Ectodermal cell (in vitro differentiated cells): ENCODE measurements around the gene LONP1.
"Not testable (repeated sequence)": the region's sequence is repeated elsewhere in the genome, so short reads cannot be mapped to it uniquely, and the experiment has no call there.

Experiments
- H3K27ac ChIP-seq: 2 replicates; pipeline ENCODE4 v1.7.0; 2013; ENCODE audit warnings: mild to moderate bottlenecking, low read depth, low read length; ENCODE audit not compliant: insufficient read depth, poor library complexity, severe bottlenecking
- H3K27me3 ChIP-seq: 2 replicates; pipeline ENCODE4 v1.7.0; 2013; ENCODE audit warnings: mild to moderate bottlenecking, low read length; ENCODE audit not compliant: insufficient read depth, control insufficient read depth, poor library complexity, severe bottlenecking
- H3K36me3 ChIP-seq: one replicate; pipeline ENCODE4 v1.7.0; 2013; ENCODE audit warnings: low read length; ENCODE audit not compliant: control insufficient read depth, insufficient read depth
- H3K4me1 ChIP-seq: one replicate; pipeline ENCODE4 v1.7.0; 2013; ENCODE audit warnings: low read length; ENCODE audit not compliant: control insufficient read depth, insufficient read depth
- H3K4me3 ChIP-seq: 2 replicates; pipeline ENCODE4 v1.7.0; 2013; ENCODE audit warnings: low read depth, low read length, control low read depth; ENCODE audit not compliant: insufficient read depth
- H3K9me3 ChIP-seq: 2 replicates; pipeline ENCODE4 v1.7.0; 2013; ENCODE audit warnings: mild to moderate bottlenecking, low read length, moderate library complexity; ENCODE audit not compliant: control insufficient read depth
- WGBS, 2 experiments: methylation state at CpG; one replicate each; pipeline ENCODE4 v1.1.7; 2013; ENCODE audit warnings: missing lambda C conversion rate in 2 of 2; 5-methylcytosine and 5-hydroxymethylcytosine counted together

LONP1 gene

DNA sequence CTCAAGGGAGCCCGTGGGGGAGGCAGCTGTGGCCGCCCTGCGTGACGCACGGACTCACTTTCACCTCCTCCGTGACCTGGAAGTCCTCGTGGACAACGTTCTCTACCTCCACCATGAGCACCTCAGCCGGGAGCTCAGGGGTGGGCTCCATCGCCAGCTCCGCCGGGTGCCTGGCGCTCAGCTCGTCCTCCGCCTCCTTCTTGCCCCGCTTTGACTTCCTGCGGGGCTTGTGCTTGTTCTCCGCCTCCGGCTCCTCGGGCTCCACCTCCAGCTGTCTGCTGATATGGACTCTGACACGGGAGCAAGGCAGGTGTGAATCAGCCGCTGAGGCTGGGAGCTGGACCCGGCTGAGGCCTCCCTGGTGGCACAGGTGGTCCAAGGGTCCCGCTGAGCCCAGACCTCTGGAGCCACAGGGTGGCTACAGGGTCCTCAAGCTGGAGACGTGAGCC lies 8.2 kb downstream of the LONP1 start:
- no peaks in the 10 kb centered on the region for H3K9me3 ChIP-seq
- no peak overlapping the region for H3K27ac ChIP-seq
- WGBS, 2 experiments, result 93 to 94% methylated on average over 25 of the region's 25 CpGs
- no peak overlapping the region for H3K4me3 ChIP-seq
- no peaks in the 10 kb centered on the region for H3K27me3 ChIP-seq
- H3K36me3 ChIP-seq, result peaks cover 44% of the 10 kb centered on the region
- H3K4me1 ChIP-seq, result no peaks in the 10 kb centered on the region

DNA sequence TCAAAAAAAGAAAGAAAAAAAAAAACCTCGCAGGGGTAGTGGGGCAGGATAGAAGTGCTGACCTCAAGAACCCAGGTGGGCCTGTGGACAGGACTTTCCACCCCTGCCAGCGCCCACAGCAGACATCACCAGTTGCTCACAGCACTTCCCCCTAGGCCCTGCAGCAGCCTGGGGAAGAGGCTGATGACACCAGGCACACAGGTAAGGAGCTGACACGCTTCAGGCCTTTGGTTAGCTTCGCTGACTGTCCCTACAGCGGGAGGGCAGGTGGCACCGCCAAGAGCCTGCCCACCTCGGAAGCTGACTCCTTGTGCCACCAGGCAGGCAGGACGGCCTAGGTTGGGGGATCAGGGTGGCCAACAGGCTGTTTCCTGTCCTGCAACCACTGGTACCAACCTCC lies 8.9 kb downstream of the LONP1 start:
- Histone ChIP-seq H3K4me3 (no peak overlapping the region), H3K36me3 (peaks cover 48% of the 10 kb centered on the region), H3K9me3 (no peaks in the 10 kb centered on the region), H3K4me1 (no peaks in the 10 kb centered on the region), H3K27me3 (no peaks in the 10 kb centered on the region), H3K27ac (no peak overlapping the region)
- 96 to 97% methylated on average over 8 of the region's 8 CpGs for WGBS, 2 experiments

DNA sequence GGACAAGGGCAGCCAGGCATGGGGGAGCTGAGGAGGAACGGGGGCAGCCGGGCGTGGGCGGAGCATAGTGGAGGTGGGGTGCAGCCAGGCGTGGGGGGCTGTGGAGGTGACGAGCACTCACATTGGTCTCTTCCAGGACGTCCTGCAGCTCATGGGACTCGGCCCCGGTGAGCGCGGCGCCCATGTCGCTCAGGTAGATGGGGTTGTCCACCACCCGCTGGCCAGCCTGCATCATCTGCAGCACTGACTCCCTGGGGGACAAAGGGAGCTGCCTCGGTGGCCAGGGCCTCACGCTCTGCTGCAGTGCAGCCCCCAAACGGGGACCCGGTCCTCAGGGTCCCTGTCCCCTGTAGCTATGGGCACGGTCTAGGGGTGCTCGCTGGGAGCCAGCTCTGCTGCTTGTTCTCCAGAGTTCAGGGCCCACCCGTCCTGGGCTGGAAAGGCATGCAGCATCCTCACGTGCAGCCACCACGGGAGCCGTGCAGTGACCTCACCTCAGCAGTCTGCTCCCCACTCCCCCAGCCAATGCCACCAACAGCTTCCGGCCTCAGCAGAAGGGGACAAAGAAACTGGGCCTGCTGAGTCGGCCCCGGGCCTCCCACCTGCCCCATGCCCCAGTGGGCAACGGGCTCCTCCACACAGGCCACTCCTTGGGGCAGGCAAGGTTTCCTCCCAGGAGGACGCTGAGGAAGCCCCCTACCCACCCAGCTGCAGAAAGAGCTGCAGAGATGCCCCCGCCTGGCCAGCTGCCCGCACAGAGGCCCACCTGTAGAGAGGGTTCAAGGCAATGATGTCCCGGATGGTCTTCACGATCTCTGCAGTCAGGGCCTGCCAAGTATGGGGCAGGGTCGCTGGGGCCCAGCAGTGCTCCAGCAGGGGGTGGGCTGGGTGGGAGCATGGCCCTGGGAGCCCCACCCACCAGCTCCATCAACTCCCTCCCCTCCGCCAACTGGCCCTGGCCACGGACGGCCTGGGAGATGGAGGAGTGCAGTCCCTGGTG lies 12.1 kb downstream of the LONP1 start:
- no peaks in the 10 kb centered on the region for H3K4me1 ChIP-seq
- peaks cover 61% of the 10 kb centered on the region for H3K36me3 ChIP-seq
- WGBS, 2 experiments, result 96 to 97% methylated on average over 37 of the region's 37 CpGs
- no peak overlapping the region for H3K27ac ChIP-seq
- H3K4me3 ChIP-seq, result no peak overlapping the region
- no peaks in the 10 kb centered on the region for H3K9me3 ChIP-seq
- no peaks in the 10 kb centered on the region for H3K27me3 ChIP-seq

GRCh38 chr19:5706876-5707573 lies 12.9 kb downstream of the LONP1 start:
- H3K4me3 ChIP-seq, result no peak overlapping the region
- H3K27ac ChIP-seq, result no peak overlapping the region
- H3K9me3 ChIP-seq, result no peaks in the 10 kb centered on the region
- WGBS, 2 experiments, result 96 to 97% methylated on average over 35 of the region's 35 CpGs
- no peaks in the 10 kb centered on the region for H3K27me3 ChIP-seq
- no peaks in the 10 kb centered on the region for H3K4me1 ChIP-seq
- H3K36me3 ChIP-seq, result peaks cover 57% of the 10 kb centered on the region

DNA sequence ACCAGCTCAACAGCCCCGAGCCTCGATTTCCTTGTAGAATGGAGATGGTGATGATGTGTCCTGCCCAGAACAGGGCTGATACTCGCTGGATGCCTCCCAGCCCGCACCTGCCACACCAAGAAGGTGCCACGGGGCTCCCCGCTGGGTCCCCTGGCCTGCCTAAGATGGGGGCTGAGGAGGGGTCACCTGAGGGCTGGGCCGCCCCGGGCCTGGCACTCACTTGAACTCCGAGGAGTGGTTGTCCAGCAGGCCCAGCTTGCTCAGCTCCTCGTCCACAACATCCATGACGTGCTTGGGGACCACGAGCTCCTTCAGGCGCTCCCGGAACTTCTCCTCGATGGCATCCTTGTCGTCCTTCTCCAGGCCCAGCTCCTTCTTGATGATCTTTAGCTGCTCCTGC lies 14.4 kb downstream of the LONP1 start:
- no peaks in the 10 kb centered on the region for H3K27me3 ChIP-seq
- 93 to 94% methylated on average over 16 of the region's 16 CpGs for WGBS, 2 experiments
- no peak overlapping the region for H3K4me3 ChIP-seq
- peaks cover 51% of the 10 kb centered on the region for H3K36me3 ChIP-seq
- H3K27ac ChIP-seq, result no peak overlapping the region
- no peaks in the 10 kb centered on the region for H3K4me1 ChIP-seq
- no peaks in the 10 kb centered on the region for H3K9me3 ChIP-seq

- WGBS, 2 experiments, result 95 to 96% methylated on average over 40 of the region's 40 CpGs
- H3K9me3 ChIP-seq, result no peaks in the 10 kb centered on the region
- H3K4me1 ChIP-seq, result no peaks in the 10 kb centered on the region
- H3K27me3 ChIP-seq, result no peaks in the 10 kb centered on the region
- no peak overlapping the region for H3K4me3 ChIP-seq
- H3K36me3 ChIP-seq, result peaks cover 48% of the 10 kb centered on the region
- no peak overlapping the region for H3K27ac ChIP-seq
Observed at GRCh38 chr19:5703819-5704818, 15.8 kb downstream of the LONP1 start.

DNA sequence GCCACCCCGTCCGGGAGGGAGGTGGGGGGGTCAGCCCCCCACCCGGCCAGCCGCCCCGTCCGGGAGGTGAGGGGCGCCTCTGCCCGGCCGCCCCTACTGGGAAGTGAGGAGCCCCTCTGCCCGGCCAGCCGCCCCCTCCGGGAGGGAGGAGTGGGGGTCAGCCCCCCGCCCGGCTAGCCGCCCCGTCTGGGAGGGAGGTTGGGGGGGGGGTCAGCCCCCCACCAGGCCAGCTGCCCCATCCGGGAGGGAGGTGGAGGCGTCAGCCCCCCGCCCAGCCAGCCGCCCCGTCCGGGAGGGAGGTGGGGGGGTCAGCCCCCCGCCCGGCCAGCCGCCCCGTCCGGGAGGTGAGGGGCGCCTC lies 17.9 kb downstream of the LONP1 start:
- peaks cover 38% of the 10 kb centered on the region for H3K36me3 ChIP-seq
- WGBS, 2 experiments, result 95 to 99% methylated on average over 17 to 28 of the region's 28 CpGs
- H3K27ac ChIP-seq, H3K27me3 ChIP-seq, H3K4me3 ChIP-seq, H3K9me3 ChIP-seq, H3K4me1 ChIP-seq: not testable (repeated sequence)

DNA sequence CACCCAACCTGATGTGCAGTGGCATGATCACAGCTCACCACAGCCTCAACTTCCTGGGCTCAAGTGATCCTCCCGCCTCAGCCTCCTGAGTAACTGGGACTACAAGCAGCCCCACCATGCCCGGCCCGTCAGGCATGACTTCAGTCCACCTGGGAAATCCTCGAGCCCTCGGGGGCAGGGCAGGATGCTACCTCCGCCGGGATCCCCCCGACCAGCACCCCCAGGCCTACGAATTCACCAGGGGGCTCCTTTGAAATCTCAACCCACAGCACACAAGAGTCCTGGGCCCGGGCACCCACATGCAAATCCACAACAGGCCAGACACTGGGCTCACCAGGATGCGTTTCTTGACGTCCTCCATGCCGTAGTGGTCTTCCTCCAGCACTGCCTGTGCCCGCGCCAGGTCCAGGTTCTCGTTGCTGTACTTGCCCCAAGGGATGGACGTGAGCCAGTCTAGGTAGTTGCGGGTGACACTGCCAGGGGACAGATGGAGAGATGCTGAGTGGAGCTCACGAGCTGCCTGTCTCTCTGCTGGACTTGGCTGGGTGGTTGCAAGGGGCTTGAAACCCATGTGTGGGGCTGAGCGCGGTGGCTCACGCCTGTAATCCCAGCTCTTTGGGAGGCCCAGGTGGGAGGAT lies 19.4 kb downstream of the LONP1 start:
- Histone ChIP-seq H3K36me3 (peaks cover 35% of the 10 kb centered on the region), H3K9me3 (no peaks in the 10 kb centered on the region), H3K4me3 (no peak overlapping the region), H3K4me1 (no peaks in the 10 kb centered on the region), H3K27me3 (no peaks in the 10 kb centered on the region), H3K27ac (no peak overlapping the region)
- WGBS, 2 experiments, result 96 to 97% methylated on average over 22 of the region's 22 CpGs

DNA sequence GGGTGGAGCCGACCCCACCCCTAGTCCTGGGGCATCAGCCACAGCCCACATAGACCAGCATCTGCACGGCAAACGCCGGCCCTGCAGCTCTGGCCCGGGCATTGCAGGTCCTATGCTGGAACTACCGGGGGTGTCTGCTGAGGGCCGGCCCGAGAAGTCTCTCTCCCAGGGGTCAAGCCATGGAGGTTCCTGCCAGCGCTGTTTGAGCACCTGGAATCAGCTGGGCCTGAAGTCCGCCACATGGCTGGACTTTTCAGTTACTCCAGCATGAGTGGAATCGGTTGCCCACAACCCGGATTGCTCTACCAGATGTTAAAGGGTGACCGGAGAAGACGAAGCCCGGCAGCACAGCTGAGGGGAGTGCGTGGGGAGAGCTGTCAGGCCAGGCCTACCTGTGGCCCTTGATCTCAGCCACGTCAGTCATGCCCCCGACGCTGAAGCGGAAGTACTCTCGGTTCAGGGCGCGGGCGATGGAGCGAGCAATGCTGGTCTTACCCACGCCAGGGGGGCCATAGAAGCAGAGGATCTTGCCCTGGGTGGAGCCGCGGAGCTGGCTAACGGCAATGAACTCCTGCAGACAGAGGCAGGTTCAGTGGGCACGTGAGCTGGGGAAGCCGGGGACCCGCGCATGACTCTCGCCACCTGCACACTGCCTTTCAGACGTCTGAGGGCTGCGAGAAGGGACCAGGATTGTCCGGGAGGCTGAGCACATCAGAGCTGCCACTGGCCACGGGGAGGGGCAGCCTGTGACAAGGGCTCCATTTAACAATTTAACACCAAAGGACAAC lies 21.1 kb downstream of the LONP1 start:
- no peak overlapping the region for H3K27ac ChIP-seq
- H3K27me3 ChIP-seq, result no peaks in the 10 kb centered on the region
- H3K9me3 ChIP-seq, result no peaks in the 10 kb centered on the region
- no peaks in the 10 kb centered on the region for H3K4me1 ChIP-seq
- no peak overlapping the region for H3K4me3 ChIP-seq
- H3K36me3 ChIP-seq, result peaks cover 25% of the 10 kb centered on the region
- WGBS, 2 experiments, result 96% methylated on average over 38 of the region's 38 CpGs
